ENCODE results near the gene HRK. TPM values are rescaled to one million over a fixed set of nuclear protein-coding genes. Genes with fewer than 3 reads are reported as not detected.

HRK gene
- total and polyA plus RNA-seq, 9 of the 15 experiments (the other 6 are each of a cell fraction or from before 2014, with no cell fraction given) = 0.01 to 0.05 (median 0.04) TPM; not detected in 6

DNA sequence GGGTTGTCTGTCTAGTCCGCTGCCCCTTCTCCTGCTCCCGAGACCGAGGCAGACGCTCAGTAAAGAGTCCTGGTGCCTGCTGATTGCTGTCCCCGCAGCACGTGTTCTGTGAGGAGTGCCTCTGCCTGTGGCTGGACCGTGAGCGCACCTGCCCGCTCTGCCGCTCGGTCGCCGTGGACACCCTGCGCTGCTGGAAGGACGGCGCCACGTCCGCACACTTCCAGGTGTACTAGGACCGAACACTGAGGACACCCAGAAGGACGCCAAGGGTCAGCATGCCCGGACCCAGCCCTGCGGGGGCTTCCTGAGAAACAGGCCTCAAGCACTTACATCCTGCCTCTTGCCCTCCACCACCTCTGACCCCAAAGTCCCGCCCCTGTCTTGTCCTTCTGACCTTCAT is 32.0 kb downstream of the HRK start:
- intact Hi-C loops (cut with micrococcal nuclease) = no loop called here
- ChIA-PET POLR2A (no interaction called here), CTCF (ENCODE audit: low intra/inter-chr PET ratio) (no interaction called here)
- H3K4me3 ChIP-seq = no peak overlapping the region
- ATAC-seq (no peak), FAIRE-seq (no peak), DNase-seq (ENCODE audit: extremely low read depth in 1 of 4, low spot score in 3 of 4) (no peak)
- H3K9ac ChIP-seq (ENCODE audit: insufficient read depth in 1 of 2, low read depth in 2 of 2, low read length in 2 of 2) = 0 out of 4 replicates have a peak overlapping the region, but pooled peaks of 1 of the 2 experiments have one; percentile 35
- H3K9me3 ChIP-seq (replicated peaks; ENCODE audit: control insufficient read depth, insufficient read depth, low read depth, low read length) = no peaks in the 10 kb centered on the region
- no peak overlapping the region for H3K27ac ChIP-seq (ENCODE audit: extremely low read depth, low read depth, low read length)
- H3K36me3 ChIP-seq (ENCODE audit: control insufficient read depth, insufficient read depth, low read length) = no peaks in the 10 kb centered on the region
- no peaks in the 10 kb centered on the region; the same call in 1 of the 2 replicates for H4K20me1 ChIP-seq (replicated peaks; ENCODE audit: control insufficient read depth, insufficient read depth, low read length)
- 71% methylated on average over 19 of the region's 23 CpGs for WGBS (ENCODE audit: insufficient coverage, low coverage, missing lambda C conversion rate)
- no peak overlapping the region for H2AFZ ChIP-seq (ENCODE audit: low read depth, low read length)
- in situ Hi-C loops (cut with MboI) = no loop called here
- H3K27me3 ChIP-seq (ENCODE audit: control insufficient read depth in 2 of 2, insufficient read depth in 2 of 2, low read length in 2 of 2) = peaks cover 0 to 6% of the 10 kb centered on the region in 2 experiments; a peak in 1 of 5 replicates
- no peaks in the 10 kb centered on the region; a peak in 1 of 5 replicates for H3K4me1 ChIP-seq (replicated peaks in 1 of 2; ENCODE audit: control insufficient read depth in 2 of 2, insufficient read depth in 2 of 2, low read length in 2 of 2)
- H3K79me2 ChIP-seq (ENCODE audit: control insufficient read depth, insufficient read depth, low read length) = no peaks in the 10 kb centered on the region
- no peaks in the 10 kb centered on the region for H3K9me1 ChIP-seq (ENCODE audit: control insufficient read depth, insufficient read depth, low read length)
- no peak overlapping the region for H3K4me2 ChIP-seq (ENCODE audit: insufficient read depth, low read length)
- BruUV-seq (replicated peaks) = no TSS peak
- TF ChIP-seq, protein P1, sequence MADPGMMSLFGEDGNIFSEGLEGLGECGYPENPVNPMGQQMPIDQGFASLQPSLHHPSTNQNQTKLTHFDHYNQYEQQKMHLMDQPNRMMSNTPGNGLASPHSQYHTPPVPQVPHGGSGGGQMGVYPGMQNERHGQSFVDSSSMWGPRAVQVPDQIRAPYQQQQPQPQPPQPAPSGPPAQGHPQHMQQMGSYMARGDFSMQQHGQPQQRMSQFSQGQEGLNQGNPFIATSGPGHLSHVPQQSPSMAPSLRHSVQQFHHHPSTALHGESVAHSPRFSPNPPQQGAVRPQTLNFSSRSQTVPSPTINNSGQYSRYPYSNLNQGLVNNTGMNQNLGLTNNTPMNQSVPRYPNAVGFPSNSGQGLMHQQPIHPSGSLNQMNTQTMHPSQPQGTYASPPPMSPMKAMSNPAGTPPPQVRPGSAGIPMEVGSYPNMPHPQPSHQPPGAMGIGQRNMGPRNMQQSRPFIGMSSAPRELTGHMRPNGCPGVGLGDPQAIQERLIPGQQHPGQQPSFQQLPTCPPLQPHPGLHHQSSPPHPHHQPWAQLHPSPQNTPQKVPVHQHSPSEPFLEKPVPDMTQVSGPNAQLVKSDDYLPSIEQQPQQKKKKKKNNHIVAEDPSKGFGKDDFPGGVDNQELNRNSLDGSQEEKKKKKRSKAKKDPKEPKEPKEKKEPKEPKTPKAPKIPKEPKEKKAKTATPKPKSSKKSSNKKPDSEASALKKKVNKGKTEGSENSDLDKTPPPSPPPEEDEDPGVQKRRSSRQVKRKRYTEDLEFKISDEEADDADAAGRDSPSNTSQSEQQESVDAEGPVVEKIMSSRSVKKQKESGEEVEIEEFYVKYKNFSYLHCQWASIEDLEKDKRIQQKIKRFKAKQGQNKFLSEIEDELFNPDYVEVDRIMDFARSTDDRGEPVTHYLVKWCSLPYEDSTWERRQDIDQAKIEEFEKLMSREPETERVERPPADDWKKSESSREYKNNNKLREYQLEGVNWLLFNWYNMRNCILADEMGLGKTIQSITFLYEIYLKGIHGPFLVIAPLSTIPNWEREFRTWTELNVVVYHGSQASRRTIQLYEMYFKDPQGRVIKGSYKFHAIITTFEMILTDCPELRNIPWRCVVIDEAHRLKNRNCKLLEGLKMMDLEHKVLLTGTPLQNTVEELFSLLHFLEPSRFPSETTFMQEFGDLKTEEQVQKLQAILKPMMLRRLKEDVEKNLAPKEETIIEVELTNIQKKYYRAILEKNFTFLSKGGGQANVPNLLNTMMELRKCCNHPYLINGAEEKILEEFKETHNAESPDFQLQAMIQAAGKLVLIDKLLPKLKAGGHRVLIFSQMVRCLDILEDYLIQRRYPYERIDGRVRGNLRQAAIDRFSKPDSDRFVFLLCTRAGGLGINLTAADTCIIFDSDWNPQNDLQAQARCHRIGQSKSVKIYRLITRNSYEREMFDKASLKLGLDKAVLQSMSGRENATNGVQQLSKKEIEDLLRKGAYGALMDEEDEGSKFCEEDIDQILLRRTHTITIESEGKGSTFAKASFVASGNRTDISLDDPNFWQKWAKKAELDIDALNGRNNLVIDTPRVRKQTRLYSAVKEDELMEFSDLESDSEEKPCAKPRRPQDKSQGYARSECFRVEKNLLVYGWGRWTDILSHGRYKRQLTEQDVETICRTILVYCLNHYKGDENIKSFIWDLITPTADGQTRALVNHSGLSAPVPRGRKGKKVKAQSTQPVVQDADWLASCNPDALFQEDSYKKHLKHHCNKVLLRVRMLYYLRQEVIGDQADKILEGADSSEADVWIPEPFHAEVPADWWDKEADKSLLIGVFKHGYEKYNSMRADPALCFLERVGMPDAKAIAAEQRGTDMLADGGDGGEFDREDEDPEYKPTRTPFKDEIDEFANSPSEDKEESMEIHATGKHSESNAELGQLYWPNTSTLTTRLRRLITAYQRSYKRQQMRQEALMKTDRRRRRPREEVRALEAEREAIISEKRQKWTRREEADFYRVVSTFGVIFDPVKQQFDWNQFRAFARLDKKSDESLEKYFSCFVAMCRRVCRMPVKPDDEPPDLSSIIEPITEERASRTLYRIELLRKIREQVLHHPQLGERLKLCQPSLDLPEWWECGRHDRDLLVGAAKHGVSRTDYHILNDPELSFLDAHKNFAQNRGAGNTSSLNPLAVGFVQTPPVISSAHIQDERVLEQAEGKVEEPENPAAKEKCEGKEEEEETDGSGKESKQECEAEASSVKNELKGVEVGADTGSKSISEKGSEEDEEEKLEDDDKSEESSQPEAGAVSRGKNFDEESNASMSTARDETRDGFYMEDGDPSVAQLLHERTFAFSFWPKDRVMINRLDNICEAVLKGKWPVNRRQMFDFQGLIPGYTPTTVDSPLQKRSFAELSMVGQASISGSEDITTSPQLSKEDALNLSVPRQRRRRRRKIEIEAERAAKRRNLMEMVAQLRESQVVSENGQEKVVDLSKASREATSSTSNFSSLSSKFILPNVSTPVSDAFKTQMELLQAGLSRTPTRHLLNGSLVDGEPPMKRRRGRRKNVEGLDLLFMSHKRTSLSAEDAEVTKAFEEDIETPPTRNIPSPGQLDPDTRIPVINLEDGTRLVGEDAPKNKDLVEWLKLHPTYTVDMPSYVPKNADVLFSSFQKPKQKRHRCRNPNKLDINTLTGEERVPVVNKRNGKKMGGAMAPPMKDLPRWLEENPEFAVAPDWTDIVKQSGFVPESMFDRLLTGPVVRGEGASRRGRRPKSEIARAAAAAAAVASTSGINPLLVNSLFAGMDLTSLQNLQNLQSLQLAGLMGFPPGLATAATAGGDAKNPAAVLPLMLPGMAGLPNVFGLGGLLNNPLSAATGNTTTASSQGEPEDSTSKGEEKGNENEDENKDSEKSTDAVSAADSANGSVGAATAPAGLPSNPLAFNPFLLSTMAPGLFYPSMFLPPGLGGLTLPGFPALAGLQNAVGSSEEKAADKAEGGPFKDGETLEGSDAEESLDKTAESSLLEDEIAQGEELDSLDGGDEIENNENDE (IDR thresholded peaks at IDR 0.05; ENCODE audit: low read depth, low read length) = no peak
- TF ChIP-seq, protein P2, sequence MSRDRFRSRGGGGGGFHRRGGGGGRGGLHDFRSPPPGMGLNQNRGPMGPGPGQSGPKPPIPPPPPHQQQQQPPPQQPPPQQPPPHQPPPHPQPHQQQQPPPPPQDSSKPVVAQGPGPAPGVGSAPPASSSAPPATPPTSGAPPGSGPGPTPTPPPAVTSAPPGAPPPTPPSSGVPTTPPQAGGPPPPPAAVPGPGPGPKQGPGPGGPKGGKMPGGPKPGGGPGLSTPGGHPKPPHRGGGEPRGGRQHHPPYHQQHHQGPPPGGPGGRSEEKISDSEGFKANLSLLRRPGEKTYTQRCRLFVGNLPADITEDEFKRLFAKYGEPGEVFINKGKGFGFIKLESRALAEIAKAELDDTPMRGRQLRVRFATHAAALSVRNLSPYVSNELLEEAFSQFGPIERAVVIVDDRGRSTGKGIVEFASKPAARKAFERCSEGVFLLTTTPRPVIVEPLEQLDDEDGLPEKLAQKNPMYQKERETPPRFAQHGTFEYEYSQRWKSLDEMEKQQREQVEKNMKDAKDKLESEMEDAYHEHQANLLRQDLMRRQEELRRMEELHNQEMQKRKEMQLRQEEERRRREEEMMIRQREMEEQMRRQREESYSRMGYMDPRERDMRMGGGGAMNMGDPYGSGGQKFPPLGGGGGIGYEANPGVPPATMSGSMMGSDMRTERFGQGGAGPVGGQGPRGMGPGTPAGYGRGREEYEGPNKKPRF (IDR thresholded peaks at IDR 0.05; ENCODE audit: low read depth, low read length) = no peak
- TF ChIP-seq ARID1B (IDR thresholded peaks at IDR 0.05) = no peak
- TF ChIP-seq ZNF785 (CRISPR knock-in tag; IDR thresholded peaks at IDR 0.05) = no peak
- TF ChIP-seq, protein P3, sequence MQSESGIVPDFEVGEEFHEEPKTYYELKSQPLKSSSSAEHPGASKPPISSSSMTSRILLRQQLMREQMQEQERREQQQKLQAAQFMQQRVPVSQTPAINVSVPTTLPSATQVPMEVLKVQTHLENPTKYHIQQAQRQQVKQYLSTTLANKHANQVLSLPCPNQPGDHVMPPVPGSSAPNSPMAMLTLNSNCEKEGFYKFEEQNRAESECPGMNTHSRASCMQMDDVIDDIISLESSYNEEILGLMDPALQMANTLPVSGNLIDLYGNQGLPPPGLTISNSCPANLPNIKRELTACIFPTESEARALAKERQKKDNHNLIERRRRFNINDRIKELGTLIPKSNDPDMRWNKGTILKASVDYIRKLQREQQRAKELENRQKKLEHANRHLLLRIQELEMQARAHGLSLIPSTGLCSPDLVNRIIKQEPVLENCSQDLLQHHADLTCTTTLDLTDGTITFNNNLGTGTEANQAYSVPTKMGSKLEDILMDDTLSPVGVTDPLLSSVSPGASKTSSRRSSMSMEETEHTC (IDR thresholded peaks at IDR 0.05) = no peak
- no peak for TF ChIP-seq ZZZ3 (IDR thresholded peaks at IDR 0.05)
